GM12878 (cell line): ENCODE measurements around the gene MYO7B. TPM values are rescaled to one million over a fixed set of nuclear protein-coding genes. Genes with fewer than 3 reads are reported as not detected.

ENCODE experiments used
- ATAC-seq: fragments of 200-7000 bp; cut with Tn5 transposase; 3 replicates; pipeline ENCODE4 v1.9.1; 2020; ENCODE audit warnings: mild to moderate bottlenecking, moderate library complexity
- BruUV-seq: library from RNA; stranded (reverse); fragments of 400-500 nt; replicated peaks from 2 replicates; lab custom pipeline; 2021; lab: Mats Ljungman, UMichigan
- CTCF ChIA-PET: fragments of 300-600 bp; sonication (Branson Sonifier 250); formaldehyde crosslinking; extraction: SDS; loops from one replicate; lab custom pipeline; 2021; ENCODE audit warnings: inconsistent platforms; lab: Yijun Ruan, JAX
- POLR2A ChIA-PET: fragments of 350-600 bp; formaldehyde crosslinking; extraction: SDS; loops from one replicate; lab custom pipeline; 2021; ENCODE audit warnings: inconsistent platforms; lab: Charles Lee
- RAD21 ChIA-PET: fragments of 300-600 bp; sonication (Branson Sonifier 250); formaldehyde crosslinking; loops from one replicate; lab custom pipeline; 2023; ENCODE audit warnings: antibody characterized with exemption; ENCODE audit not compliant: unreplicated experiment; lab: Charles Lee
- SMC1A ChIA-PET: fragments of 300-600 bp; sonication (Branson Sonifier 250); formaldehyde crosslinking; loops from one replicate; lab custom pipeline; 2023; ENCODE audit not compliant: unreplicated experiment, uncharacterized antibody; lab: Charles Lee
- DNase-seq: peaks from one replicate; pipeline ENCODE4 v3.0.0-alpha.2; 2011; ENCODE audit warnings: low read depth, low spot score
- FAIRE-seq: peaks from 3 replicates; lab custom pipeline; 2011; peaks lifted over from hg19 to GRCh38; lab: Jason Lieb, UNC
- H2AFZ ChIP-seq: 2 replicates; pipeline ENCODE4 v1.6.0; 2011; ENCODE audit warnings: low read depth, low read length, control low read depth; ENCODE audit not compliant: control insufficient read depth
- H3K27ac ChIP-seq: 2 replicates; pipeline ENCODE4 v1.5.1; 2011; ENCODE audit warnings: control low read depth; ENCODE audit not compliant: control insufficient read depth, insufficient read depth
- H3K27me3 ChIP-seq, 2 experiments: replicated peaks in 1 of 2; 2 replicates each; pipeline versions ENCODE4 v1.6.0 to v1.6.1; 2011; ENCODE audit warnings: low read length in 1 of 2; ENCODE audit not compliant: control insufficient read depth in 2 of 2, insufficient read depth in 2 of 2
- H3K36me3 ChIP-seq, 2 experiments: 2 replicates each; pipeline ENCODE4 v1.5.1; 2011; ENCODE audit warnings: low read length in 1 of 2; ENCODE audit not compliant: control insufficient read depth in 2 of 2, insufficient read depth in 2 of 2
- H3K4me1 ChIP-seq: 2 replicates; pipeline ENCODE4 v1.6.1; 2011; ENCODE audit warnings: mild to moderate bottlenecking, low read length, moderate library complexity, mixed read lengths; ENCODE audit not compliant: control insufficient read depth, insufficient read depth
- H3K4me2 ChIP-seq: 2 replicates; pipeline ENCODE4 v1.6.0; 2011; ENCODE audit warnings: control low read depth; ENCODE audit not compliant: control insufficient read depth, insufficient read depth
- H3K4me3 ChIP-seq: fragments of 200-600 bp; sonication (generic); 2 replicates; pipeline ENCODE4 v1.5.1; 2016
- H3K79me2 ChIP-seq: 2 replicates; pipeline ENCODE4 v1.6.0; 2011; ENCODE audit warnings: low read length; ENCODE audit not compliant: control insufficient read depth, insufficient read depth
- H3K9ac ChIP-seq: 2 replicates; pipeline ENCODE4 v1.8.0; 2011; ENCODE audit warnings: low read length, control low read depth, mixed read lengths; ENCODE audit not compliant: control insufficient read depth, insufficient read depth
- H3K9me3 ChIP-seq: replicated peaks from 3 replicates; pipeline ENCODE4 v1.5.1; 2011; ENCODE audit warnings: mild to moderate bottlenecking, low read length; ENCODE audit not compliant: control insufficient read depth, insufficient read depth
- H4K20me1 ChIP-seq: 2 replicates; pipeline ENCODE4 v1.6.0; 2011; ENCODE audit not compliant: control insufficient read depth, insufficient read depth
- ASH2L ChIP-seq: fragments of 300-600, 200-600 bp; sonication (generic); IDR thresholded peaks from 2 replicates; pipeline ENCODE4 v1.6.1; 2017; ENCODE audit warnings: low read depth, mild to moderate bottlenecking, borderline replicate concordance
- CHD4 ChIP-seq: fragments of 200-600 bp; sonication (generic); IDR thresholded peaks from 2 replicates; pipeline ENCODE4 v1.6.1; 2016; ENCODE audit warnings: mild to moderate bottlenecking
- EZH2 ChIP-seq: IDR thresholded peaks from 2 replicates; pipeline ENCODE4 v1.6.1; 2012; ENCODE audit warnings: low read depth, mild to moderate bottlenecking, control low read depth, inconsistent platforms, low read length, borderline replicate concordance; ENCODE audit not compliant: control insufficient read depth
- MAX ChIP-seq: IDR thresholded peaks from 2 replicates; pipeline ENCODE4 v1.6.1; 2012; ENCODE audit warnings: low read depth, low read length, improper control_type of control experiment
- SUZ12 ChIP-seq: fragments of 200-600 bp; sonication (generic); IDR thresholded peaks from one replicate; pipeline ENCODE4 v1.6.1; 2018; ENCODE audit warnings: antibody characterized with exemption, mild to moderate bottlenecking; ENCODE audit not compliant: unreplicated experiment
- WGBS: methylation state at CpG from one replicate; pipeline ENCODE4 v1.1.6; 2016; ENCODE audit warnings: low lambda C conversion rate; ENCODE audit not compliant: insufficient replicate concordance, insufficient coverage; ENCODE audit errors: missing lambda C conversion rate; 5-methylcytosine and 5-hydroxymethylcytosine counted together
- in situ Hi-C: fragments of 300-500 bp; cut with MboI; formaldehyde crosslinking; loops from 9 replicates; pipeline ENCODE4 v1.14.3; 2018; ENCODE audit warnings: mixed read lengths
- intact Hi-C: fragments of 100-400 bp; cut with micrococcal nuclease; formaldehyde crosslinking; loops from one replicate; pipeline ENCODE4 v1.14.2; 2022; ENCODE audit not compliant: unreplicated experiment
- polyA plus RNA-seq, 11 experiments: library from polyadenylated mRNA; depleted of rRNA in 4 of 11; unstranded in 6 of 11; stranded (reverse) in 5 of 11; fragments of >200 nt; fragmentation: Nextera tagmentation in 4 of 11; fragmentation: Illumina TruSeq in 1 of 11; extraction: Ambion mirVana in 4 of 11; extraction: Trizol in 1 of 11; gene quantifications; 1 replicate in 1 of 11; 2 replicates in 10 of 11; pipeline versions ENCODE4 v1.2.1 to v1.2.3, GENCODE V29; 2011 to 2016; ENCODE audit warnings: inconsistent platforms in 2 of 11, missing spikeins in 2 of 11, low read depth in 1 of 11
- total RNA-seq, 4 experiments: library from RNA; depleted of rRNA in 3 of 4; stranded (reverse); fragments of >200 nt in 3 of 4; fragmentation: Illumina TruSeq in 1 of 4; extraction: Trizol in 1 of 4; gene quantifications; 2 replicates each; pipeline versions ENCODE4 v1.2.1 to v1.2.3, GENCODE V29; 2013 to 2021
- TF ChIP-seq, protein P1 (sequence below): fragments of 150-350 bp; IDR thresholded peaks from 2 replicates; pipeline ENCODE4 v1.6.1; 2016; ENCODE audit warnings: low read depth, low read length
- TF ChIP-seq, protein P2 (sequence below): IDR thresholded peaks from 2 replicates; pipeline ENCODE4 v1.6.1; 2011; ENCODE audit warnings: low read depth, mild to moderate bottlenecking, low read length, moderate library complexity, borderline replicate concordance; ENCODE audit errors: extremely low read depth
- TF ChIP-seq, protein P3 (sequence below): fragments of 450-650 bp; IDR thresholded peaks from 2 replicates; pipeline ENCODE4 v1.6.1; 2018; ENCODE audit warnings: borderline replicate concordance, mild to moderate bottlenecking; ENCODE audit not compliant: partially characterized antibody

The MYO7B gene
- total and polyA plus RNA-seq, 10 of the 15 experiments (the other 5 are each of a cell fraction or from before 2014, with no cell fraction given) = 0.08 to 4.8 (median 1.2) TPM

- 28% methylated on average over 5 of the region's 5 CpGs for WGBS
- CTCF ChIA-PET = interaction anchor here (0.8 to 1.3 kb wide), 3 partner anchors 11 to 26 kb away, joined by 3 to 4 read pairs (median 3); partner anchors contain the start of gene IWS1
- H3K4me3 ChIP-seq = no peak overlapping the region
- BruUV-seq = no TSS peak
- ATAC-seq = no peak
- no peak overlapping the region for H3K9ac ChIP-seq
- no peak for DNase-seq
- POLR2A ChIA-PET = no interaction called here
- intact Hi-C loops = no loop called here
- H3K27ac ChIP-seq = no peak overlapping the region
- H3K36me3 ChIP-seq = no peaks in the 10 kb centered on the region
- no peaks in the 10 kb centered on the region for H3K79me2 ChIP-seq
- in situ Hi-C loops = no loop called here
- H3K27me3 ChIP-seq = peaks cover 2% of the 10 kb centered on the region in 2 experiments; a peak in 1 of 4 replicates
- RAD21 ChIA-PET = no interaction called here
- SMC1A ChIA-PET = no interaction called here
- H3K4me1 ChIP-seq = no peaks in the 10 kb centered on the region
- H3K9me3 ChIP-seq = no peaks in the 10 kb centered on the region
- TF ChIP-seq SUZ12 = no peak
- no peak overlapping the region for H3K4me2 ChIP-seq
- H4K20me1 ChIP-seq = no peaks in the 10 kb centered on the region
- H2AFZ ChIP-seq = no peak overlapping the region
- FAIRE-seq = no peak
Observed at GRCh38 chr2:127537644-127538043, 2.2 kb downstream of the MYO7B start.

DNA sequence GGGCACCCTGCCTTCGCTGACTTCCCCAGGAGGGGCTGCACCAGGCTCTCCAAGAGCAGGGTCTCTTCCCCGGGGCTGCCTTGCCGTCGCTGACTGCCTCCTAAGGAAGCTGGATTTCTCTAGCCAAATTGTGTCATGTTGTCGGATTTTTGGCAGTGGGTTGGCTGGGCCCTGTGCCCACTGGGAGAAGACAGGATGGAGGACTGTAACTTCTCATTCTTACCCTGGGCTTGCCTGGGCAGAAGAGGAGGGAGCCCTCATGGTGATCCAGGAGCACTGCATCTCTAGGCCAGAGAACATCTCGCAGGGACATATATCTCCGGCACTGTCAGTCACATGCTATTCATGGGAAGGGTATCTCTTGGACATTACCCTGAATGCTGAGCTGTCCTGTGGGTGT, 6.3 kb downstream of the MYO7B start:
- FAIRE-seq (no peak), DNase-seq (no peak), ATAC-seq (no peak)
- Histone ChIP-seq H3K4me1 (no peaks in the 10 kb centered on the region), H3K79me2 (no peaks in the 10 kb centered on the region), H3K36me3 (no peaks in the 10 kb centered on the region), H3K27ac (no peak overlapping the region), H3K9me3 (no peaks in the 10 kb centered on the region), H3K4me3 (no peak overlapping the region), H2AFZ (no peak overlapping the region), H3K4me2 (no peak overlapping the region), H3K9ac (no peak overlapping the region), H4K20me1 (no peaks in the 10 kb centered on the region), H3K27me3 (peaks cover 2% of the 10 kb centered on the region in 2 experiments; a peak in 2 of 4 replicates)
- 53% methylated on average over 7 of the region's 7 CpGs for whole genome bisulfite sequencing
- intact Hi-C loops = no loop called here
- POLR2A ChIA-PET = no interaction called here
- RAD21 ChIA-PET = no interaction called here
- in situ Hi-C loops = no loop called here
- no TSS peak for BruUV-seq
- SMC1A ChIA-PET = no interaction called here
- CTCF ChIA-PET = interaction anchor here (1.3 kb wide), 1 partner anchor 50 kb away, joined by 4 read pairs; no protein-coding TSS in a partner anchor
- no peak for TF ChIP-seq ASH2L
- TF ChIP-seq, protein P1, sequence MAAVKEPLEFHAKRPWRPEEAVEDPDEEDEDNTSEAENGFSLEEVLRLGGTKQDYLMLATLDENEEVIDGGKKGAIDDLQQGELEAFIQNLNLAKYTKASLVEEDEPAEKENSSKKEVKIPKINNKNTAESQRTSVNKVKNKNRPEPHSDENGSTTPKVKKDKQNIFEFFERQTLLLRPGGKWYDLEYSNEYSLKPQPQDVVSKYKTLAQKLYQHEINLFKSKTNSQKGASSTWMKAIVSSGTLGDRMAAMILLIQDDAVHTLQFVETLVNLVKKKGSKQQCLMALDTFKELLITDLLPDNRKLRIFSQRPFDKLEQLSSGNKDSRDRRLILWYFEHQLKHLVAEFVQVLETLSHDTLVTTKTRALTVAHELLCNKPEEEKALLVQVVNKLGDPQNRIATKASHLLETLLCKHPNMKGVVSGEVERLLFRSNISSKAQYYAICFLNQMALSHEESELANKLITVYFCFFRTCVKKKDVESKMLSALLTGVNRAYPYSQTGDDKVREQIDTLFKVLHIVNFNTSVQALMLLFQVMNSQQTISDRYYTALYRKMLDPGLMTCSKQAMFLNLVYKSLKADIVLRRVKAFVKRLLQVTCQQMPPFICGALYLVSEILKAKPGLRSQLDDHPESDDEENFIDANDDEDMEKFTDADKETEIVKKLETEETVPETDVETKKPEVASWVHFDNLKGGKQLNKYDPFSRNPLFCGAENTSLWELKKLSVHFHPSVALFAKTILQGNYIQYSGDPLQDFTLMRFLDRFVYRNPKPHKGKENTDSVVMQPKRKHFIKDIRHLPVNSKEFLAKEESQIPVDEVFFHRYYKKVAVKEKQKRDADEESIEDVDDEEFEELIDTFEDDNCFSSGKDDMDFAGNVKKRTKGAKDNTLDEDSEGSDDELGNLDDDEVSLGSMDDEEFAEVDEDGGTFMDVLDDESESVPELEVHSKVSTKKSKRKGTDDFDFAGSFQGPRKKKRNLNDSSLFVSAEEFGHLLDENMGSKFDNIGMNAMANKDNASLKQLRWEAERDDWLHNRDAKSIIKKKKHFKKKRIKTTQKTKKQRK = no peak
- TF ChIP-seq EZH2 = no peak
- TF ChIP-seq MAX = no peak
- TF ChIP-seq, protein P2, sequence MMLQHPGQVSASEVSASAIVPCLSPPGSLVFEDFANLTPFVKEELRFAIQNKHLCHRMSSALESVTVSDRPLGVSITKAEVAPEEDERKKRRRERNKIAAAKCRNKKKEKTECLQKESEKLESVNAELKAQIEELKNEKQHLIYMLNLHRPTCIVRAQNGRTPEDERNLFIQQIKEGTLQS = no peak
- TF ChIP-seq CHD4 = no peak
- TF ChIP-seq, protein P3, sequence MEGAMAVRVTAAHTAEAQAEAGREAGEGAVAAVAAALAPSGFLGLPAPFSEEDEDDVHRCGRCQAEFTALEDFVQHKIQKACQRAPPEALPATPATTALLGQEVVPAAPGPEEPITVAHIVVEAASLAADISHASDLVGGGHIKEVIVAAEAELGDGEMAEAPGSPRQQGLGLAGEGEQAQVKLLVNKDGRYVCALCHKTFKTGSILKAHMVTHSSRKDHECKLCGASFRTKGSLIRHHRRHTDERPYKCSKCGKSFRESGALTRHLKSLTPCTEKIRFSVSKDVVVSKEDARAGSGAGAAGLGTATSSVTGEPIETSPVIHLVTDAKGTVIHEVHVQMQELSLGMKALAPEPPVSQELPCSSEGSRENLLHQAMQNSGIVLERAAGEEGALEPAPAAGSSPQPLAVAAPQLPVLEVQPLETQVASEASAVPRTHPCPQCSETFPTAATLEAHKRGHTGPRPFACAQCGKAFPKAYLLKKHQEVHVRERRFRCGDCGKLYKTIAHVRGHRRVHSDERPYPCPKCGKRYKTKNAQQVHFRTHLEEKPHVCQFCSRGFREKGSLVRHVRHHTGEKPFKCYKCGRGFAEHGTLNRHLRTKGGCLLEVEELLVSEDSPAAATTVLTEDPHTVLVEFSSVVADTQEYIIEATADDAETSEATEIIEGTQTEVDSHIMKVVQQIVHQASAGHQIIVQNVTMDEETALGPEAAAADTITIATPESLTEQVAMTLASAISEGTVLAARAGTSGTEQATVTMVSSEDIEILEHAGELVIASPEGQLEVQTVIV = no peak
